GM13977 (cell line): ENCODE measurements around the gene CGB8.

Experiments used
- DNase-seq: peaks from one replicate; pipeline ENCODE4 v3.0.0; 2012; ENCODE audit warnings: low spot score
- CTCF ChIP-seq: IDR thresholded peaks from 2 replicates; pipeline ENCODE4 v1.5.1; 2012; ENCODE audit warnings: mild to moderate bottlenecking, control low read depth; ENCODE audit not compliant: insufficient read depth; ENCODE audit errors: extremely low read depth, missing control alignments
- in situ Hi-C: fragments of 300-500 bp; cut with MboI; formaldehyde crosslinking; loops from one replicate; pipeline ENCODE4 v1.12.0; 2022; ENCODE audit warnings: low sequenced_read_pairs, low pct_unique_long_range_greater_than_20kb, mixed read lengths, inconsistent platforms; ENCODE audit not compliant: unreplicated experiment

Gene CGB8

GRCh38 chr19:49064768-49065611 lies 16.1 kb upstream of the CGB8 start, which contains the start of gene NTF4:
Gene NTF4 (minus strand): TSS chr19:49064818. CDS start chr19:49061997, 2,821 bp downstream.
- DNase-seq, result no peak
- in situ Hi-C loops, result no loop called here
- TF ChIP-seq CTCF, result no peak

- in situ Hi-C loops, result no loop called here
- TF ChIP-seq CTCF, result no peak
- DNase-seq, result no peak
Observed at GRCh38 chr19:49064029-49064629, 15.2 kb upstream of the CGB8 start.

GRCh38 chr19:49061445-49061844 lies 12.5 kb upstream of the CGB8 start:
- DNase-seq, result no peak
- in situ Hi-C loops, result no loop called here
- no peak for TF ChIP-seq CTCF

- in situ Hi-C loops, result no loop called here
- TF ChIP-seq CTCF, result no peak
Observed at GRCh38 chr19:49061000-49061399, 12.1 kb upstream of the CGB8 start.

GRCh38 chr19:49059053-49059452 lies 10.1 kb upstream of the CGB8 start:
- DNase-seq, result peak; percentile 19
- TF ChIP-seq CTCF, result no peak
- in situ Hi-C loops, result no loop called here

More at GRCh38 chr19:49061000-49061399, 12.1 kb upstream of the CGB8 start:
- no peak for DNase-seq

GRCh38 chr19:49058562-49058961 lies 9.7 kb upstream of the CGB8 start:
- in situ Hi-C loops, result no loop called here
- DNase-seq, result peak; percentile 68
- TF ChIP-seq CTCF, result no peak
